Endothelial cell of umbilical vein (primary cell): ENCODE results near the gene SSTR3.

Source experiments
- POLR2A ChIP-seq: IDR thresholded peaks from 2 replicates; pipeline ENCODE4 v1.6.1; 2012; ENCODE audit warnings: low read depth, mild to moderate bottlenecking, control low read depth, low read length
- POLR2AphosphoS5 ChIP-seq: IDR thresholded peaks from 2 replicates; pipeline ENCODE4 v1.6.1; 2012; ENCODE audit warnings: low read depth, mild to moderate bottlenecking, control low read depth, low read length, moderate library complexity; ENCODE audit not compliant: insufficient read depth
- TF ChIP-seq, protein P1 (sequence below), 2 donors: IDR thresholded peaks; 1 replicate in 1 of 2; 2 replicates in 1 of 2; pipeline ENCODE4 v1.5.1; 2011; ENCODE audit warnings: low read length in 2 of 2, mild to moderate bottlenecking in 2 of 2, moderate library complexity in 2 of 2, control low read depth in 1 of 2, inconsistent platforms in 1 of 2, low read depth in 1 of 2; ENCODE audit not compliant: insufficient read depth in 1 of 2; ENCODE audit errors: extremely low read depth in 1 of 2

DNA sequence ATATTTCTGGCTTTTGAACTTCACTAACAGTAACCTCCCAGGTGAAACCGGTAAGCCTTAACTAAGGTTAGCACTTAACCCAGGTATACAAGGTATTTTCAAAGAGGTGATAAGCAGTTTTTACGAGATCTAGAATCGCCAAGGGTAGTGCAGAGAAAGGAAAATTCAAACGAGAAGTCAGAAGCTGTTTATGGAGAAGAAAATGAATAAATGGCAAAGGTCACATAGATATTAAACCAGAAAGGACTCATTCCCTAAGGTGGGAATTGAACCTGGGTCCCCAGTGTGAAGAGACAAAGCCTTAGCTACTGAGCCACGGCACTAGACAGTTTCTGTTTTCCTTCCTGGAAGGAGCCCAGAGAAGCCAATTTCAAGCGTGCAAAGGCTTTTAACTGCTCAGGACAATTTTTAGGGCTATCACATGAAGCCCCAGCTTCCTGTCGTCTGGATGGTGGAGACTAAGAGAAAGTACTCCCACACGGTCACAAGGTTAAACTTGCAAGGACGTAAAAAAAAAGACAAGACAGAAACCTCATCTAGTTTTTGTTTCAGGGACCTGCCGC, 18.6 kb downstream of the SSTR3 start:
- TF ChIP-seq, protein P1, sequence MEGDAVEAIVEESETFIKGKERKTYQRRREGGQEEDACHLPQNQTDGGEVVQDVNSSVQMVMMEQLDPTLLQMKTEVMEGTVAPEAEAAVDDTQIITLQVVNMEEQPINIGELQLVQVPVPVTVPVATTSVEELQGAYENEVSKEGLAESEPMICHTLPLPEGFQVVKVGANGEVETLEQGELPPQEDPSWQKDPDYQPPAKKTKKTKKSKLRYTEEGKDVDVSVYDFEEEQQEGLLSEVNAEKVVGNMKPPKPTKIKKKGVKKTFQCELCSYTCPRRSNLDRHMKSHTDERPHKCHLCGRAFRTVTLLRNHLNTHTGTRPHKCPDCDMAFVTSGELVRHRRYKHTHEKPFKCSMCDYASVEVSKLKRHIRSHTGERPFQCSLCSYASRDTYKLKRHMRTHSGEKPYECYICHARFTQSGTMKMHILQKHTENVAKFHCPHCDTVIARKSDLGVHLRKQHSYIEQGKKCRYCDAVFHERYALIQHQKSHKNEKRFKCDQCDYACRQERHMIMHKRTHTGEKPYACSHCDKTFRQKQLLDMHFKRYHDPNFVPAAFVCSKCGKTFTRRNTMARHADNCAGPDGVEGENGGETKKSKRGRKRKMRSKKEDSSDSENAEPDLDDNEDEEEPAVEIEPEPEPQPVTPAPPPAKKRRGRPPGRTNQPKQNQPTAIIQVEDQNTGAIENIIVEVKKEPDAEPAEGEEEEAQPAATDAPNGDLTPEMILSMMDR (IDR thresholded peaks at IDR 0.05; ENCODE audit: extremely low read depth in 1 of 2, insufficient read depth in 1 of 2, low read depth in 1 of 2, low read length in 2 of 2) = no peak
- TF ChIP-seq POLR2A (no peak), POLR2AphosphoS5 (no peak)
